SW480 (cell line): ENCODE data around the gene ROCK2.

Experiments used
- DNase-seq: peaks from one replicate; pipeline ENCODE4 v3.0.0-alpha.2; 2016; ENCODE audit warnings: low spot score

ROCK2 gene

DNA sequence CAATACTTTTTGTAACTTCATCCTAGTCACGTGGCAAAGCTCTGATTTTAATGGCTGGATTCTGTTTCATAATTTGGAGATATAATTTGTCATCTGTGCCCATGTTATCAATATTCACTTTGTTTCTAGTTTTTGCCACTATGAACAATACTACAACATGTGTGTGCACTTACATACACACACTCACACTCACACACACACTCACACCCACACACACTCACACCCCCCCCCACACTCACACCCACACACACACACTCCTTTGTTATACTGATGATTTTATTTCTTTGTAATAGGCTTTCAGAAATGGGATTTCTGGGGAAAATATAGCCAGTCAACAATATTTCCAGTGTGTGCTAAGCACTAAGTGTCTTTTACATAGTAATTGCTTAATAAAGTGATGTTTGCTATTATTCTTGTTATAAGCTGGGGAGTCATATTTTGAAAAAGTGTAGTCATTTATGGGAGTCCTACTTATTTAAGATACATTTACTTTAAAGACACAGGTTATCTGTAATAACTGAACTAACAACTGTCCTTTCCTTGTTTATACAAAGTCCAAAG, 22.8 kb upstream of the ROCK2 start:
- DNase-seq = no peak

DNA sequence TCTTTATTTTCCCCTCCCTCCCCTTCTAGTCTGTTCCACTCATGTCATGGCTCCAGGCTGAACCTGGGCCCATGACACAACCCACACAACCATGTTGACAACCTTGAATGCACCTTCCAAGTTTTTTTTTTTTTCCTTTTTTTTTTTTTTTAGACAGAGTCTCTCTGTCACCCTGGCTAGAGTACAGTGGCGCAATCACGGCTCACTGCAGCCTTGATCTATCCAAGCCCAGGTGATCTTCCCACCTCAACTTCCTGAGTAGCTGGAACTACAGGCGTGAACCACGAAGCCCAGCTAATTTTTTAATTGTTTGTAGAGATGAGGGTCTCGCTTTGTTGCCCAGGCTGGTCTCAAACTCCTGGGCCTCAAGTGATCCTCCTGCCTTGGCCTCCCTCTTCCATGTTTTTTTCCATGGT, 21.9 kb upstream of the ROCK2 start:
- DNase-seq = no peak

- DNase-seq = no peak
Observed at GRCh38 chr2:11365096-11365879, 20.9 kb upstream of the ROCK2 start.

DNA sequence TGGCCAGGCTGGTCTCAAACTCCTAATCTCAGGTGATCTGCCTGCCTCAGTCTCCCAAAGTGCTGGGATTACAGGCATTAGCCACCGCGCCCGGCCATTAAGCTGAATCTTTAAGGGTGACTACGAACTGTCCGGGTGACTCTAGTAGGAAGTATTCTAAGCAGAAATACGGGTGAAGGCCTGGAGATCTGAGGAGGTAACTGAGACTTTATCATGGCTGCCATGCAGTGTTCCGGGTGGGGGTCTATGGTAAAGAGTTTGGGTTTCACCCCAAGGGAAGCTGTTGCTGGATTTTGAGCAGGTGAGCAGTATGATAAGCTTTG, 20.1 kb upstream of the ROCK2 start:
- no peak for DNase-seq

DNA sequence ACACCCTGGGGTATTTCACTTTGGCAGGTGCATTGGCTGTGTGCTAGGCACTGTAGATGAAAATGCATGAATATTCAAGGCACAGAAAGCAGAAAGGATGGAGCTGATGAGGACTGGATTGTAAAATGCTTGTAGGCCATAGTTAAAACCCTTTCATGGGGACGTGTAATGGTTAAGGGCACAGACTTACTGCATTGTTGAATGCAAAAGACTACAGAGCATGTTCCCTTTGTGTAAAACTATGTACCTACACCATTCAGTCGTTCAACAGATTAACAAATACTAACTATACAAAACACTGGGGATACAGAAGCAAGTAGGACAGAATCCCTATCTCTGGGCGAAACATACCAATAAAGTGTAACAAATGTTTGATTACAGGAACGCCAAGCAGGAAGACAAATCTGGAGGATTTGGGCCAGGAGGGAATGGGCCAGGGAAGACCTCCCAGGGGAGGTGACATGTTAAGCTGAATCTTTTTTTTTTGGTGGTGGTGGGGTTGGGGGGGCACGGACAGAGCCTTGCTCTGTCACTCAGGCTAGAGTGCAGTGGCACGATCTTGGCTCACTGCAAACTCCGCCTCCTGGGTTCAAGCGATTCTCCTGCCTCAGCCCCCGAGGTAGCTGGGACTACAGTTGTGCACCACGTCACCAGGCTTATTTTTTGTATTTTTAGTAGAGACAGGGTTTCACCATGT, 19.6 kb upstream of the ROCK2 start:
- no peak for DNase-seq

- no peak for DNase-seq
Observed at GRCh38 chr2:11359865-11360264, 15.4 kb upstream of the ROCK2 start.

DNA sequence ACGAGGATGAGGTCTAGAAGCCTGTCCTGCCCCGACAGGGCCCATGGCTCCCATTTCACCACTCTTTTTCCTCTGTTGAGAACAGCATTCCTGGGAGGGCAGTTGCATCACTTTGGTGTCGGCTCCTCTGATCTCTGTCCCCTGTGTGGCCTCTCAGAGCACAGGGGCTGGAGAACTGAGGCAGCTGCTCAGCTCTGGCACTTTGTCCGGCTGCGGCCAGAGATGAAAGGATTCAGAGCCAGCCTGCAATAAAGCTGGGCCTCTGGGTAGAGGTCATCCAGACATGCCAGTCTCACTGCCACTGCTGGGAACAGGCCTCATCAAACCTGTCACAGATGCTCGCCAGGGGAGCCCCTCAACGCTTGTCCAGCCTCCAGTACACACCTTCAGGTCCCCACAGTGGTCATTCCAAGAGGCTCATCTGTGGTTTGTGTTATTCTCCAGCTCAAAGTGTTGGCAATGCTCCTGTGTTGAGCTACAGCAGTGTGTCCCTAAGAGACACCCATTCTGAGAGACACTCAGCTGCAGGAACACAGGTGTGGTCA, 13.1 kb upstream of the ROCK2 start:
- peak; percentile 99 for DNase-seq

GRCh38 chr2:11356764-11357163, 12.3 kb upstream of the ROCK2 start:
- no peak for DNase-seq

GRCh38 chr2:11355194-11356053, 11.0 kb upstream of the ROCK2 start:
- no peak for DNase-seq

- peak; percentile 54 for DNase-seq
Observed at GRCh38 chr2:11354363-11355154, 10.1 kb upstream of the ROCK2 start.

GRCh38 chr2:11352781-11353537, 8.5 kb upstream of the ROCK2 start:
- no peak for DNase-seq

DNA sequence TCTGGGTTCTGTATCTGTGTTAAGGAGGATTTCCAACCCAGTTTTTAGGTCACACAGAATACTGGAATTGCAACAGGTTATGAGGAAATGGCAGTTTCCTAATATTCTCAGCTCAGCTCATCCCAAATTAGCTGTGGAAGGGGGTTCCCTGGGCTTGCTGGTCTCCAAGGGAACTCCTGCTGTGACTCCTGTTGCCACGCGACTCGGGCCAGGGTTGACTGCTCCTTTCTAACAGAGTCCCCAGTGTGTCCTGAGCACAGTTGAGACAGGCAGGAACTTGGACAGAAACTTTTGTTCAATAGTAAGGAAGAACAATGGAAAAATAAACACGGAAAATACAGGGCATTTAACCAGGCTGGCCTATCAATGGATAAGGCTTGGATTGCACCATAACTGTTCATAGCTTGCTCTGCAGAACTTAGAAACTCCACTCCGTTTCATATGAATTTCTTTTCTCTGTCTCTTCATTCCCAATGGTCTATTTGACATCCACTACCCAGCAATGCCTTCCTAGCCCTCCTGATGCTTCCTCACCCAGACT, 3.8 kb upstream of the ROCK2 start:
- no peak for DNase-seq

- DNase-seq = no peak
Observed at GRCh38 chr2:11347403-11347959, 3.0 kb upstream of the ROCK2 start.

- DNase-seq = peak; percentile 68
Observed at GRCh38 chr2:11346023-11346482, 1.6 kb upstream of the ROCK2 start.

GRCh38 chr2:11344956-11345677, 681 bp upstream of the ROCK2 start:
- DNase-seq = peak; percentile 99

DNA sequence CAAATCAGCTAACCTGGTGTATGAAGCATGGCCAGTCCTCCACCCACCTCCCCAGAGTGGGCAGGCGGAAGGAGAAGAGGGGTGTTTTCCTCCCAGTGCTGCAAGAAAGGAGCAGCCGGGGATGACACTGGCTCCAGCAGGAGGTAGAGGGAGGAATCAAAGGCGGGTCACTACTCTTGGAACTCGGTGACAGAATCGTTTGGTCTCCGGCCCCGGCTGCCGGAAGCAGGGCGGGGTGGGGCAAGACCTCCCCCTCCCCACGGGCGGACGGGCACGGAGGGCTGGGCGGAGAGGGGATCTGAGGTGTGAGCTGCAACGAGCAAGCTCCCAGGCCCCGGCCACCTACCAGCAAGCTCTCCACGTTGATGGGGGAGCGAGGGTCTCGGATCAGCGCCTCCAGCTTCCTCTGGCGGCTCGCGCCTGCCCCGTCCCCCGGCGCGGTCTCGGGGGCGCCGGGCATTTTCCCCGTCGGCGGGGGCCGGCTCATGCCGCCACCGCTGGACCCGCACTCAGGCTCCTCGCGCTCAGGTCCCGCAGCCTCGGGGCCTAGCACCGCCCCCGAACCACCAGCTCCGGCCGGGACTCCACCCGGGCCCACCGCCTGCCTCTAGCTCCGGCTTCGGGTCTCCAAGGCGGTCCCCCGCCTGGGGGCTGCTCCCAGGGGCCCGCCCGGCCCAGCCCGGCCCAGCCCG, 640 bp downstream of the ROCK2 start:
- DNase-seq = peak; percentile 84

DNA sequence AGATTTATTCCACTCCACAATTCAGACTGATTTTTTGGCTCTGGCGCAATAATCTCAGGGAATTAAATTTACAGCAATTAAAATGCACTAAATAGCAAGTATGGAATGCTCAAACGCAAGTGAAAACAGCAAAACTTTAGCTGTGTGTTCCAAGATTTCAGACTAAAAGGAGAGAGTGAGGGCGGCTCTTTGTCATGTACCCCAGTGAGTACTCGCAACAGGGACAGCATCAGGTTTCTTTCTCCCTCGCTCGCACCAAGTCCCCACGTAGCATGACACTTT, 1.1 kb downstream of the ROCK2 start:
- no peak for DNase-seq

DNA sequence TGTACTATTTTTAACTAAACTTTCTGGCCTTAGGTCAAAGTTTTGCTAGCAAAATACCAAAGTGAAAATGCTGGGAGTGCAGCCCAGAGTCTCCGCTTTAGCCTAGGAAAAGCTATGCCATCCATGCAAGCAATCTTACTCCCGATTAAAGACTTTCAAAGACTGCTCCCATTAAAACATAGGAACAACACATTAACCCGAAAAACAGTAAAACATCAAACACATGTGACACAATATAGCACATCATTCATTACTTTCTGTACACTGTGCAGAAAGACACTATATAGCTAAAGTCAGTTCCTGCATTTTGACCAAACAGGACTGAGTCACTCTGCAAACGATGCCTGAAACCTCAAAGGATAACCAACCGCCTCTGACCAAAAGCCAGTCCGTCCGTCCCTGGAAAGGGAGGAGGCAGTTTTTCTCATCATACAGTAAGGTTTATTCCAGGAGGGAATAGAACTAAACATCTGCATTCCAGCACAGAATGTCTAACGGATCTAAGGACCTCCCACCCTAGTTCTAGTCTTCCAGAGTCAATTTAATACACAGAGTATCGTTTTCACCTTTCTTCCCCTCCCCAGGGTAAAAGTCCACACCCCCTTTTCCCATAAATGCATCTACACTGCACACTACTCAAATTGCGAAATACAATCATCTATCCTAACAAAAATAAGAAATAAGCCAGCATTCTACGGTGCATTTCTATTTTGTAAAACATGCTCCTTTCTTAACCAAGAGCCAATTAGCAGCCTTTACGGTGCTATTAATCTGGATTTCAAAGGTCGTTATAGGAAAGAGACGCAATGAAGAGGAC, 1.7 kb downstream of the ROCK2 start:
- DNase-seq = peak; percentile 91
